Naive thymus-derived CD4-positive, alpha-beta T cell (primary cell): ENCODE measurements around the gene NCAM1. TPM values are rescaled to one million over a fixed set of nuclear protein-coding genes. Genes with fewer than 3 reads are reported as not detected.
A peak's percentile ranks its signal among the peaks of the same experiment; 100 is the strongest.

ENCODE experiments used
- ATAC-seq: fragments of 150-1000 bp; cut with Tn5 transposase; 2 replicates; pipeline ENCODE4 v1.10.0; 2021; ENCODE audit warnings: mild to moderate bottlenecking, moderate library complexity
- CTCF ChIA-PET: fragments of 350-600 bp; sonication (Branson Sonifier 250); formaldehyde crosslinking; loops from one replicate; lab custom pipeline; 2021; ENCODE audit warnings: antibody characterized with exemption; lab: Charles Lee
- POLR2A ChIA-PET: fragments of 350-600 bp; sonication (Branson Sonifier 250); formaldehyde crosslinking; loops from one replicate; lab custom pipeline; 2021; ENCODE audit warnings: antibody characterized with exemption, inconsistent platforms; lab: Charles Lee
- DNase-seq, 9 donors: peaks; one replicate each; pipeline versions ENCODE4 v3.0.0 to v3.0.0-alpha.2; 2020 to 2022; ENCODE audit warnings: mixed read lengths in 1 of 9
- H3K27ac ChIP-seq: one replicate; pipeline ENCODE4 v1.7.0; 2013; ENCODE audit warnings: mild to moderate bottlenecking, low read depth, low read length, moderate library complexity
- H3K27me3 ChIP-seq, 2 donors: one replicate each; pipeline ENCODE4 v1.7.0; 2013; ENCODE audit warnings: low read length in 2 of 2, mild to moderate bottlenecking in 2 of 2, moderate library complexity in 2 of 2; ENCODE audit not compliant: control insufficient read depth in 2 of 2, insufficient read depth in 2 of 2
- H3K36me3 ChIP-seq, 3 experiments: 1 replicate in 2 of 3; 2 replicates in 1 of 3; pipeline ENCODE4 v1.7.0; 2013; ENCODE audit warnings: low read length in 3 of 3, mild to moderate bottlenecking in 3 of 3, moderate library complexity in 1 of 3; ENCODE audit not compliant: insufficient read depth in 3 of 3, control insufficient read depth in 2 of 3
- H3K4me1 ChIP-seq, 2 donors: one replicate each; pipeline ENCODE4 v1.7.0; 2013; ENCODE audit warnings: low read length in 2 of 2, mild to moderate bottlenecking in 2 of 2, moderate library complexity in 1 of 2; ENCODE audit not compliant: control insufficient read depth in 2 of 2, insufficient read depth in 2 of 2
- H3K4me3 ChIP-seq: 2 replicates; pipeline ENCODE4 v1.7.0; 2013; ENCODE audit warnings: mild to moderate bottlenecking, low read length
- H3K9me3 ChIP-seq, 3 experiments: 1 replicate in 2 of 3; 2 replicates in 1 of 3; pipeline ENCODE4 v1.7.0; 2013; ENCODE audit warnings: low read length in 3 of 3; ENCODE audit not compliant: control insufficient read depth in 2 of 3
- H3K27ac Mint-ChIP-seq, 9 donors: one replicate each; pipeline ENCODE4 v1.8.0; 2020 to 2022; ENCODE audit warnings: mixed read lengths in 9 of 9, mild to moderate bottlenecking in 8 of 9, moderate library complexity in 5 of 9, inconsistent platforms in 2 of 9
- H3K27me3 Mint-ChIP-seq, 5 donors: one replicate each; pipeline ENCODE4 v1.8.0; 2021 to 2022; ENCODE audit warnings: mixed read lengths in 5 of 5, mild to moderate bottlenecking in 1 of 5
- H3K36me3 Mint-ChIP-seq, 5 donors: one replicate each; pipeline ENCODE4 v1.8.0; 2020 to 2022; ENCODE audit warnings: mixed read lengths in 5 of 5, mild to moderate bottlenecking in 3 of 5, inconsistent platforms in 1 of 5
- H3K4me1 Mint-ChIP-seq, 7 donors: one replicate each; pipeline ENCODE4 v1.8.0; 2020 to 2022; ENCODE audit warnings: mixed read lengths in 7 of 7, mild to moderate bottlenecking in 3 of 7, inconsistent platforms in 1 of 7
- H3K4me3 Mint-ChIP-seq, 10 donors: one replicate each; pipeline ENCODE4 v1.8.0; 2020 to 2022; ENCODE audit warnings: mild to moderate bottlenecking in 10 of 10, mixed read lengths in 10 of 10, moderate library complexity in 6 of 10, inconsistent platforms in 2 of 10
- H3K9me3 Mint-ChIP-seq, 11 donors: one replicate each; pipeline ENCODE4 v1.8.0; 2020 to 2022; ENCODE audit warnings: mixed read lengths in 11 of 11, mild to moderate bottlenecking in 4 of 11, inconsistent platforms in 1 of 11, moderate library complexity in 1 of 11
- intact Hi-C, 2 donors: fragments of 100-400 bp; cut with micrococcal nuclease; formaldehyde crosslinking; loops; one replicate each; pipeline ENCODE4 v1.15.1; 2023
- polyA plus RNA-seq, 2 donors: library from polyadenylated mRNA; unstranded; fragments of 300-500 nt; fragmentation: Illumina TruSeq; gene quantifications; one replicate each; pipeline ENCODE4 v1.2.3, GENCODE V29; 2021
- total RNA-seq, 6 experiments: library from RNA in 5 of 6; stranded (reverse) in 5 of 6; gene quantifications; 1 replicate in 5 of 6; 2 replicates in 1 of 6; pipeline ENCODE4 v1.2.3 and lab custom pipeline; 2021 to 2026

Gene NCAM1
- total and polyA plus RNA-seq, 7 experiments from 2014 or later = 0.06 to 18.8 (median 1.0) TPM; not detected in 2

DNA sequence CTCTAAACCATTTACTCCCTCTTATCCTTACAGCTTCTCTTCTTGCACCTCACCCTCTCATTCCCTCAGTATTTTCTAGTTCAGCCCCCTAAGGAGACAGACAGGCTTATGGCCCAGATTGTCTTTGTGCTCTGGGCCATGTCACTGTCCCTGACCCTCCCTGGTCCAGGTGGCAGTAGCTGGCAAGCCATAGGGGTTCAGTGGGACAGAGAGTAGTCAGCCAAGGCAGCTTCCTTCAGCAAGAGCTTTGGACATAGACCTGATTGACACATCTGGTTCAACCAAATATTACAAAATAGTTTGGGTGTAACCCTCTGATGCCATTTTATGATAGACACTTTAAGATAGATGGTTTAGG, 53.9 kb downstream of the NCAM1 start:
- intact Hi-C loops = no loop called here
- H3K9me3 Mint-ChIP-seq = peaks cover 0 to 4% (median 0%) of the 10 kb centered on the region in 11 donors

DNA sequence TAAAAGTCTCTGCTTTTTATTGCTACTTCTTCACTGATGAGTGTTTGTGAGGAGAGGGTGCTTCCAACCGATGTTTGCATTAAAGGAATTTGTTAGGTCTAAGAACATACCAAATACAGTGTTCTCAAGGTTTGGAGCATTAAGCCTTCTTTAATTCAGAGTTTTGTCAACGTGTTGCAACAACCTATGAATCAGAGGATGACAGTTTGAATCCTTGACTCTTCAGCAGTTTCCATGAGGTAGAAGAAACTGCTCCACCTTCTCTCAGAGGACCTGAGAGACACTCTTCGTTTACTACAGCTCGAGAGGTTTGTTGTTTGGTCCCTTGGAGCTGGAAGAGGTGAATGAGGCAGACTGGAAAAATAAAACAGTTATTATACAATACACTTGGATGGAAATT, 55.7 kb downstream of the NCAM1 start:
- Mint-ChIP-seq H3K36me3 (no peaks in the 10 kb centered on the region), H3K27me3 (peaks cover 0 to 29% (median 4%) of the 10 kb centered on the region in 5 donors), H3K9me3 (peaks cover 0 to 2% (median 0%) of the 10 kb centered on the region in 11 donors), H3K27ac (no peak overlapping the region), H3K4me3 (no peak overlapping the region), H3K4me1 (peaks cover 0 to 6% (median 0%) of the 10 kb centered on the region in 7 donors)
- H3K9me3 ChIP-seq = no peaks in the 10 kb centered on the region
- POLR2A ChIA-PET = no interaction called here
- DNase-seq = no peak
- H3K4me3 ChIP-seq = no peak overlapping the region
- H3K36me3 ChIP-seq = no peaks in the 10 kb centered on the region
- intact Hi-C loops = no loop called here
- H3K27me3 ChIP-seq = no peaks in the 10 kb centered on the region
- CTCF ChIA-PET = no interaction called here
- no peaks in the 10 kb centered on the region for H3K4me1 ChIP-seq
- H3K27ac ChIP-seq = no peak overlapping the region
- ATAC-seq = no peak

More for the DNA sequence above, 53.9 kb downstream of the NCAM1 start:
- Mint-ChIP-seq H3K27me3 (peaks cover 0 to 27% (median 4%) of the 10 kb centered on the region in 5 donors), H3K36me3 (no peaks in the 10 kb centered on the region), H3K4me3 (no peak overlapping the region), H3K4me1 (peaks cover 0 to 6% (median 0%) of the 10 kb centered on the region in 7 donors), H3K27ac (no peak overlapping the region)
- no peaks in the 10 kb centered on the region for H3K4me1 ChIP-seq
- CTCF ChIA-PET = interaction anchor here (1.1 kb wide), 1 partner anchor 10 kb away, joined by 3 read pairs; no protein-coding TSS in a partner anchor
- ATAC-seq (no peak), DNase-seq (no peak)
- no peak overlapping the region for H3K4me3 ChIP-seq
- no peaks in the 10 kb centered on the region for H3K9me3 ChIP-seq
- H3K36me3 ChIP-seq = no peaks in the 10 kb centered on the region
- POLR2A ChIA-PET = no interaction called here
- no peaks in the 10 kb centered on the region for H3K27me3 ChIP-seq
- no peak overlapping the region for H3K27ac ChIP-seq

DNA sequence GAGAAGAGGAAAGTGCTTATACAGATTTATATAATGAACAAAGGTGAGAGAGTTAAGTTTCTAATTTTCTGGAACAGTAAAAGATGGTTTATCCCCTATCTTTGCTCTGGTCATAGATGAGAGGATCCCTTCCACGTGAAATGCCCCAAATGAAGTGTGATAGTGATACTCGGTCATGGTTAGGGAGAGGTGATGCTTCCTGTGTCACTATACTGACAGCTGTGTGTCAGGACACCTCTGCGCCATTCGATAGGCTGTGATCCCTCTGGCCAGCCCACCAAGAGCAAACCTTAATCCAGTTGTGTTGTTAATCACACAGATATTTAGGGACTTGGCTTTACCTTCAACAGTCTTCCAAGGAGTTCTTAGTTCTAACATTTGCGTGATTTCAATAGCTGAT, 57.7 kb downstream of the NCAM1 start:
- H3K27me3 Mint-ChIP-seq = peaks cover 3 to 19% (median 11%) of the 10 kb centered on the region in 5 donors
- no peak for ATAC-seq

DNA sequence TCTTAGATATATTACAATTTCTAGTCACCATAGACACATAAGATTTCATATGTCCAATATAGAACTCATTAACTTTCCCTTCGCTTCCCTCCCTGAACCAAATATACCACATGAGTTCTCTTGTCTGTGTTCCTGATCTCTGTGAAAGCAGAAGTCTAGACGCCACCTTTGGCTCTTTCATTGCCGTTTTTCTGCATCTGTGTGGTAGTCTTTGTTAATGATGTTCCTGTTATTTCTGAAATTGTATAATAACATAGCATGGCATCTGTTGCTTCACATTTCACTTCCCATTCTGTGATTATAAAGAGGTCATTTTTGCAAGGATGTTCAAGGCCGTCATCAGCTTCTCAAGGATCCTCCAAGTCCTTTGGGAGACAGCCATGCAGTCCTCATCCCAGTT, 58.5 kb downstream of the NCAM1 start:
- DNase-seq = no peak
- H3K27ac ChIP-seq = no peak overlapping the region
- Mint-ChIP-seq H3K4me3 (no peak overlapping the region), H3K36me3 (no peaks in the 10 kb centered on the region), H3K27me3 (peaks cover 3 to 19% (median 11%) of the 10 kb centered on the region in 5 donors), H3K9me3 (no peaks in the 10 kb centered on the region), H3K27ac (no peak overlapping the region), H3K4me1 (peaks cover 0 to 6% (median 0%) of the 10 kb centered on the region in 7 donors)
- H3K9me3 ChIP-seq = no peaks in the 10 kb centered on the region
- POLR2A ChIA-PET = no interaction called here
- no peaks in the 10 kb centered on the region for H3K4me1 ChIP-seq
- intact Hi-C loops = no loop called here
- no peak overlapping the region for H3K4me3 ChIP-seq
- CTCF ChIA-PET = no interaction called here
- peak; percentile 32 for ATAC-seq
- H3K27me3 ChIP-seq = no peaks in the 10 kb centered on the region
- no peaks in the 10 kb centered on the region for H3K36me3 ChIP-seq

More for the DNA sequence above, 57.7 kb downstream of the NCAM1 start:
- no peaks in the 10 kb centered on the region for H3K9me3 ChIP-seq
- no peaks in the 10 kb centered on the region for H3K36me3 ChIP-seq
- no peak overlapping the region for H3K4me3 Mint-ChIP-seq
- H3K9me3 Mint-ChIP-seq = no peaks in the 10 kb centered on the region
- H3K27me3 ChIP-seq = no peaks in the 10 kb centered on the region
- ChIA-PET POLR2A (no interaction called here), CTCF (no interaction called here)
- peaks cover 0 to 6% (median 0%) of the 10 kb centered on the region in 7 donors for H3K4me1 Mint-ChIP-seq
- no peak for DNase-seq
- H3K4me3 ChIP-seq = no peak overlapping the region
- intact Hi-C loops = no loop called here
- no peaks in the 10 kb centered on the region for H3K36me3 Mint-ChIP-seq
- no peak overlapping the region for H3K27ac ChIP-seq
- no peaks in the 10 kb centered on the region for H3K4me1 ChIP-seq
- H3K27ac Mint-ChIP-seq = no peak overlapping the region

DNA sequence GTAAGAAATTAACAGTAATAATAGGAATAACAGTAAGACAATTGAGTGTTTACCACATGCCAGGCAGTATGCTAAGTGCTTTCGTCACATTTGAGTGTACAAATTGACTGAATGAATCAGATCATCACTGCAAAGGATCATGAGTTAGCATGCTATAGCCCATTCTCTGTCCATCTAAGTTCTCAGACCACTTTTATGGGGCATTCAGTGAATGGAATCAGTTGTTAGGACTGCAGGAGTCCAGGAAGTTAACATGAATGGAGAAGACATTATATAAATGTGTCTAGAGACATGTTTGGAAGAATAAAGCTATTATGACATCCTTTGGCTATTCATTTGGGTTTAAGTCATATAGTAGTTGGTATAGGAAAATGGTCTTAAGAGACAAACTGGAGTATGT, 59.9 kb downstream of the NCAM1 start:
- CTCF ChIA-PET = no interaction called here
- intact Hi-C loops = no loop called here
- Mint-ChIP-seq H3K36me3 (no peaks in the 10 kb centered on the region), H3K27me3 (peaks cover 3 to 22% (median 16%) of the 10 kb centered on the region in 5 donors), H3K4me3 (no peak overlapping the region), H3K27ac (no peak overlapping the region), H3K4me1 (peaks cover 0 to 7% (median 0%) of the 10 kb centered on the region in 7 donors), H3K9me3 (no peaks in the 10 kb centered on the region)
- no peaks in the 10 kb centered on the region for H3K27me3 ChIP-seq
- no peaks in the 10 kb centered on the region for H3K36me3 ChIP-seq
- no peaks in the 10 kb centered on the region for H3K9me3 ChIP-seq
- POLR2A ChIA-PET = no interaction called here
- ATAC-seq = no peak
- H3K4me1 ChIP-seq = no peaks in the 10 kb centered on the region
- no peak overlapping the region for H3K27ac ChIP-seq
- no peak overlapping the region for H3K4me3 ChIP-seq
- no peak for DNase-seq

DNA sequence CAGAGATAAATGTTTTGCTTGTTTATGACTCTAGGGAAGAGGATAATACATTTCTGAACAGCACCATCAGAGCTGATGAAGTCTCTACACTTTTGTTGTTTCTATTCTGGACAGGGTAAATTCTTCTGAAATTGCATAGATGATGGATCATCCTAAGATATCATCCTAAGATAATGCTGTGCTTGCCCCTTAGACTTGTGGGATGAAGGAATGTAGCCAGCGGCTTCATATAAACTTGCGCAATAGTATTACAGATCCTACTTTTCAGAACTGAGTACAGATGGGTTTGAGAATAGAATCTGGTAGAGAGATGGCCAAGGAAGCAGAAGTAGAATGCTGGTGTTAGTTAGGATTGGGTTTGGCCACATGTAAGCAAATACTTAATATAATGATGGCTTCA, 61.0 kb downstream of the NCAM1 start:
- no peaks in the 10 kb centered on the region for H3K27me3 ChIP-seq
- Mint-ChIP-seq H3K4me3 (no peak overlapping the region), H3K36me3 (no peaks in the 10 kb centered on the region), H3K27ac (no peak overlapping the region), H3K9me3 (no peaks in the 10 kb centered on the region), H3K4me1 (peaks cover 0 to 6% (median 0%) of the 10 kb centered on the region in 7 donors), H3K27me3 (peaks cover 3 to 25% (median 16%) of the 10 kb centered on the region in 5 donors)
- intact Hi-C loops = no loop called here
- H3K4me1 ChIP-seq = no peaks in the 10 kb centered on the region
- no peak for ATAC-seq
- no peak for DNase-seq
- no peaks in the 10 kb centered on the region for H3K36me3 ChIP-seq
- ChIA-PET CTCF (no interaction called here), POLR2A (no interaction called here)
- no peaks in the 10 kb centered on the region for H3K9me3 ChIP-seq
- H3K4me3 ChIP-seq = no peak overlapping the region
- H3K27ac ChIP-seq = no peak overlapping the region

DNA sequence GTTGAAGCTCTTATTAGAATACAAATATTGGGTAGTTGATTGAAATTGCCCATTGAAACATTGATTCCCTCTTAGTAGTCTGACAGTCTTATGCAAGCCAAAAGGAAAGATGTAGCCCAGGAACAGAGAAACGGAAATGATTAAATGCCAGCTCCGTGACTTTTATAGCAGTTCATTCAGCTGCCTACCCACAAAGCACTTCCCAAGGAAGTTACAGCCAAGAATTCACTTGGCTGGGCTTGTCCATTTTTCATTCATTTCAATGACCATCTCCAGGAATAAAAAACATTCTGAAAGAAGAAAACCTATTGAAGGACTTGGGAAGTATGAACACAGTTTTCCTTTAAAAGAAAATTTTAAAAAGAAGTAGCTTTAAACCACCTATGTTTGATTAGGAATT, 62.0 kb downstream of the NCAM1 start:
- Histone ChIP-seq H3K36me3 (no peaks in the 10 kb centered on the region), H3K27ac (no peak overlapping the region), H3K4me3 (no peak overlapping the region), H3K9me3 (no peaks in the 10 kb centered on the region), H3K27me3 (no peaks in the 10 kb centered on the region), H3K4me1 (no peaks in the 10 kb centered on the region)
- DNase-seq = no peak
- intact Hi-C loops = no loop called here
- POLR2A ChIA-PET = no interaction called here
- no peak for ATAC-seq
- CTCF ChIA-PET = no interaction called here
- Mint-ChIP-seq H3K9me3 (no peaks in the 10 kb centered on the region), H3K4me1 (peaks cover 0 to 6% (median 0%) of the 10 kb centered on the region in 7 donors), H3K27me3 (peaks cover 3 to 30% (median 16%) of the 10 kb centered on the region in 5 donors), H3K36me3 (no peaks in the 10 kb centered on the region), H3K4me3 (no peak overlapping the region), H3K27ac (no peak overlapping the region)
